ENCODE results near the gene MAGI2. TPM values are rescaled to one million over a fixed set of nuclear protein-coding genes. Genes with fewer than 3 reads are reported as not detected.

The MAGI2 gene
- total RNA-seq, 1 experiment from 2014 or later = 14.3 TPM

GRCh38 chr7:78835897-78836296 lies 617.6 kb downstream of the MAGI2 start:
- H3K4me1 Mint-ChIP-seq = peaks cover 3 to 10% of the 10 kb centered on the region in 2 experiments; a peak in 2 of 4 replicates
- H2BK15ac ChIP-seq (ENCODE audit: low read depth, low read length) = no peak overlapping the region
- no peaks in the 10 kb centered on the region for H3K4me1 ChIP-seq (ENCODE audit: insufficient read depth, low read length)
- no peak overlapping the region for H3K14ac ChIP-seq (ENCODE audit: insufficient read depth, low read length)
- H3K4me3 Mint-ChIP-seq = no peak overlapping the region
- no peak overlapping the region for H4K91ac ChIP-seq (ENCODE audit: insufficient read length, low read depth, low read length)
- H4K8ac ChIP-seq (replicated peaks; ENCODE audit: insufficient read length, low read depth, low read length) = no peak overlapping the region
- no peak overlapping the region for H2BK12ac ChIP-seq (ENCODE audit: insufficient read length, low read depth, low read length)
- WGBS (ENCODE audit: extremely low coverage, insufficient read length, low lambda C conversion rate) = no CpG with 5 or more reads among the region's 5 CpGs
- no peak overlapping the region for H3T11ph ChIP-seq (ENCODE audit: low read length)
- H3K79me1 ChIP-seq (ENCODE audit: insufficient read depth, low read depth, low read length, poor library complexity, severe bottlenecking) = no peaks in the 10 kb centered on the region
- H2BK5ac ChIP-seq (ENCODE audit: insufficient read length, low read length) = no peak overlapping the region
- no peak overlapping the region for H2BK120ac ChIP-seq (ENCODE audit: low read depth, low read length, poor library complexity, severe bottlenecking)
- H3K9me3 ChIP-seq (ENCODE audit: control insufficient read depth, low read depth, low read length) = no peaks in the 10 kb centered on the region
- peaks cover 0 to 13% (median 8%) of the 10 kb centered on the region in 3 experiments; a peak in 3 of 7 replicates for H3K36me3 Mint-ChIP-seq (ENCODE audit: insufficient read depth in 1 of 3, low read depth in 3 of 3)
- no peak overlapping the region for H4K5ac ChIP-seq (ENCODE audit: insufficient read length, low read depth, low read length)
- no peak overlapping the region for H2BK20ac ChIP-seq (ENCODE audit: low read depth, low read length, poor library complexity, severe bottlenecking)
- H3K27ac Mint-ChIP-seq = no peak overlapping the region
- H3K23ac ChIP-seq (ENCODE audit: insufficient read length, low read depth, low read length) = no peak overlapping the region
- no peaks in the 10 kb centered on the region for H3K27me3 Mint-ChIP-seq (ENCODE audit: low read depth)
- peaks cover 11 to 15% of the 10 kb centered on the region in 2 experiments for H3K9me3 Mint-ChIP-seq
- no peak overlapping the region for H3K18ac ChIP-seq (ENCODE audit: insufficient read length, low read depth, low read length)
- H3K23me2 ChIP-seq (ENCODE audit: insufficient read length, low read depth, low read length, poor library complexity, severe bottlenecking) = no peaks in the 10 kb centered on the region
- H4K20me1 ChIP-seq (ENCODE audit: control insufficient read depth, insufficient read depth, insufficient read length) = no peaks in the 10 kb centered on the region
- H3K4ac ChIP-seq (ENCODE audit: low read depth, low read length) = no peak overlapping the region
- no peak overlapping the region for H3K9ac ChIP-seq (ENCODE audit: extremely low read depth, insufficient read length, low read length)
- H3K27me3 ChIP-seq (ENCODE audit: insufficient read depth, low read length) = no peaks in the 10 kb centered on the region
- no peak overlapping the region for H3K27ac ChIP-seq (ENCODE audit: insufficient read length, low read depth, low read length)
- no peak overlapping the region for H2AK5ac ChIP-seq (ENCODE audit: insufficient read length, low read length)
- no peak overlapping the region for H3K4me2 ChIP-seq (ENCODE audit: insufficient read depth, insufficient read length, low read length)
- H3K79me2 ChIP-seq (ENCODE audit: insufficient read depth, low read length) = no peaks in the 10 kb centered on the region
- H2AFZ ChIP-seq (ENCODE audit: low read length) = no peak overlapping the region
- DNase-seq = no peak
- H3K56ac ChIP-seq (ENCODE audit: insufficient read length, low read depth, low read length) = no peak overlapping the region
- TF ChIP-seq CTCF (conservative IDR thresholded peaks at IDR 0.05) = no peak
